Stimulated activated naive CD8-positive, alpha-beta T cell treated with anti-CD3 and anti-CD28 coated beads, Interleukin-15, amount 100 ng/mL, for 72 hours (primary cell): ENCODE results near the gene HMCN2.
"Not testable (repeated sequence)": the region's sequence is repeated elsewhere in the genome, so short reads cannot be mapped to it uniquely, and the experiment has no call there.

Experiments used
- ATAC-seq: fragments of 150-1000 bp; cut with Tn5 transposase; 2 replicates; pipeline ENCODE4 v1.10.0; 2021; ENCODE audit warnings: mild to moderate bottlenecking, moderate library complexity
- DNase-seq, 2 donors: peaks; one replicate each; pipeline ENCODE4 v3.0.0; 2021 to 2022
- H3K27ac Mint-ChIP-seq, 2 donors: one replicate each; pipeline ENCODE4 v1.8.0; 2022; ENCODE audit warnings: mild to moderate bottlenecking in 2 of 2, mixed read lengths in 2 of 2, moderate library complexity in 2 of 2
- H3K27me3 Mint-ChIP-seq: one replicate; pipeline ENCODE4 v1.8.0; 2022; ENCODE audit warnings: mixed read lengths
- H3K4me1 Mint-ChIP-seq: one replicate; pipeline ENCODE4 v1.8.0; 2022; ENCODE audit warnings: mild to moderate bottlenecking, mixed read lengths
- H3K4me3 Mint-ChIP-seq, 2 donors: one replicate each; pipeline ENCODE4 v1.8.0; 2022; ENCODE audit warnings: mild to moderate bottlenecking in 2 of 2, mixed read lengths in 2 of 2, moderate library complexity in 1 of 2
- H3K9me3 Mint-ChIP-seq, 2 donors: one replicate each; pipeline ENCODE4 v1.8.0; 2022; ENCODE audit warnings: mixed read lengths in 2 of 2

The HMCN2 gene

DNA sequence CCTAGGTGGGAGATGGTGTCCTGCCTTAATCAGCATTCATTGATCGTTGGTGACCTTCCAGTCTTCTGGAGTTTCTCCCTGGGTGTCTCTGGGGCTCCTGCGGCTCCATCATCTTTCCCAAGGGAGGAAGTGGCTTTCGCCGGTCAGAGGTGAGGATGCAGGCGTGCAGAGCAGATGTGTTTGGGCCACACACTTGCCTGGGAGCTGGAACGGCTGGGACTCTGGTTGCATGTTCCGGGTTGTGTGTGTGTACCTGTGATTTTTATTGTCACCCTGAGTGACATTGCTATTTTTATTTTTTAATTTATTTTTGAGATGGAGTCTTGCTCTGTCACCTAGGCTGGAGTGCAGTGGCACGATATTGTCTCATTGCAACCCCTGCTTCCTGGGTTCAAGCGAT lies 9.6 kb downstream of the HMCN2 start:
- H3K27ac Mint-ChIP-seq: no peak overlapping the region
- H3K9me3 Mint-ChIP-seq: no peaks in the 10 kb centered on the region
- peaks cover 27% of the 10 kb centered on the region for H3K27me3 Mint-ChIP-seq
- DNase-seq (no peak), ATAC-seq (no peak)
- no peaks in the 10 kb centered on the region for H3K4me1 Mint-ChIP-seq
- no peak overlapping the region for H3K4me3 Mint-ChIP-seq

DNA sequence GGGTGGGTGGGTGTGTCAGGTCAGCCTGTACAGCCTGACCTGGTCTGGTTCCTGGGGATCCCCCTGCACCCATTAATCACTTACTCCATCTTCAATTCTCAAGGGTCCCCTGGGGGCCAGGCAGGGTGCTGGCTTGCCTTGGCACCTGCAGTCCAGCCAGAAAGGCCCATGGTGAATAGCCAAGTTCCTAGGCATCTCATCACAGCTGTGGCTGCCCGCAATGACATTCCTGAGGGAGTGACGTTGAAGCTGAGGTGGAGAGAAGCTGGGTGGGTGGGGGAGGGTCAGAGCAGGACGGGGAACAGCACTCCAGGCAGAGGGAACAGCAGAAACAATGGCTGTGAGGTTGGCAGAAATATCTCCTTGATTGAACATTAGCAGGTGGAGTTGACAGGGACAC lies 10.6 kb downstream of the HMCN2 start:
- no peaks in the 10 kb centered on the region for H3K9me3 Mint-ChIP-seq
- ATAC-seq (no peak), DNase-seq (no peak)
- no peaks in the 10 kb centered on the region for H3K4me1 Mint-ChIP-seq
- H3K27ac Mint-ChIP-seq: no peak overlapping the region
- no peak overlapping the region for H3K4me3 Mint-ChIP-seq
- H3K27me3 Mint-ChIP-seq: peaks cover 21% of the 10 kb centered on the region

DNA sequence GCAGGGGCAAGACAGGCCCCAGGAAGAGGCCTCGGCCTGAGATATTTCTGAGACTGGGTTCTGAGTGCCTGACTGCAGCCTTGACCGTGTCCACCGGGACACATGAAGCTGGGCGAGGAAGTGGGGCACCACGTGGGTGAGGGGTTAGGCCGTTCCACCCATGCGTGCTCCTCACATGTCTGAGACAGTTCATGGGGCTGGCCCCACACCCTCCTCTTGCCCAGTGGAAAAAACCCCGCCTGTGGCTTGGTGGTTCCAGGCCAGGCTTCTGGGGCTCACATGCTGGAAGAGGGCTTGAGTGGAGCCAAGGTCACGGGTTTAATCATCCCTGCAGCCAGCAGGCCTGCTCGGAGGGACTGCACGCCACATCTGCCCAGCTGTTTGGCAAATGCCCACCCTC lies 11.4 kb downstream of the HMCN2 start:
- Mint-ChIP-seq H3K27ac (no peak overlapping the region), H3K4me3 (no peak overlapping the region), H3K9me3 (no peaks in the 10 kb centered on the region), H3K4me1 (no peaks in the 10 kb centered on the region), H3K27me3 (peaks cover 18% of the 10 kb centered on the region)
- ATAC-seq: no peak
- DNase-seq: no peak

DNA sequence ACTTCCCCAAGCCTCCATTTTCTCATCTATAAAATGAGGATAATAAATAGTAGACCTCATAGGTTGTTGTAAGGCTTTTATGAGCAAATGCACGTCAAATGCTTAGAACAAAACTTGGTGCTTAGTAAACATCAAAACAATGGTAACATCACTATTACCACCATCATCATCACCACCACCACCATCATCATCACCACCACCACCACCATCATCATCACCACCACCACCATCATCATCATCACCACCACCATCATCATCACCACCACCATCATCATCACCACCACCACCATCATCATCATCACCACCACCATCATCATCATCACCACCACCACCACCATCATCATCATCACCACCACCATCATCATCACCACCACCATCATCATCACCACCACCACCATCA lies 12.0 kb downstream of the HMCN2 start:
- H3K27me3 Mint-ChIP-seq: peaks cover 18% of the 10 kb centered on the region
- H3K27ac Mint-ChIP-seq, H3K4me3 Mint-ChIP-seq, H3K4me1 Mint-ChIP-seq, ATAC-seq, DNase-seq, H3K9me3 Mint-ChIP-seq: not testable (repeated sequence)

DNA sequence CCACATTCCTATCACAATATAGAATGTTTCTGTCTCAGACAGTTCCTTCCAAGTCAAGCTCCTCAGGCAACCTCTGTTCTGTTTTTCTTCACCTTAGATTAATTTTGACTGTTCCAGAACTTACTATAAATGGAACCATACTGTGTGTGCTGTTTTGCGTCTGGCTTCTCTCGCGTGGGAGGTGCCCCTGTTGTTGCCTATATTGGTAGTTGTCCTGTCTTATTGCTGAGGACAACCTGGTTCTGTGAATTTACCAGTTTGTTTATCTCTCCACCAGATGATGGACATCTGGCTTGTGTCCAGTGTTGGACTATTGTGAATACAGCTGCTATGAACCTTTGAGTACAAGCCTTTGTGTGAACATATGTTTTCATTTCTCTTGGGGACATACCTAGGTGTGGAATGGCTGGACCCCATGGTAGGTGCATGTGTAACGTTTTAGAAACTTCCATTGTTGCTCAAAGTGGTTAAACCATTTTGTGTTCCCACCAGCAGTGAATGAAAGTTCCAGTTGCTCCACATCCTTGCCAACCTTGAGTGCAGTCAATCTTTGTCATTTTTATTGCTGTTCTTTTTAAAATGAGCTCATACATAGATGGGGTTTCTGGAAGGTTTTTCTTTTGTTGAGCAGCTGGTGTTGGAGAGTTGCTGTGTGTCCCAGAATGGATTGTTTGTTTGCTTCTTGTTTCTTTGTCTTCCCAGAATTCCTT lies 18.1 kb downstream of the HMCN2 start:
- no peaks in the 10 kb centered on the region for H3K4me1 Mint-ChIP-seq
- DNase-seq (no peak), ATAC-seq (no peak)
- peak overlapping the region in 1 of 2 donors; percentile 23 for H3K27ac Mint-ChIP-seq
- H3K4me3 Mint-ChIP-seq: no peak overlapping the region
- no peaks in the 10 kb centered on the region for H3K9me3 Mint-ChIP-seq
- H3K27me3 Mint-ChIP-seq: peaks cover 62% of the 10 kb centered on the region

DNA sequence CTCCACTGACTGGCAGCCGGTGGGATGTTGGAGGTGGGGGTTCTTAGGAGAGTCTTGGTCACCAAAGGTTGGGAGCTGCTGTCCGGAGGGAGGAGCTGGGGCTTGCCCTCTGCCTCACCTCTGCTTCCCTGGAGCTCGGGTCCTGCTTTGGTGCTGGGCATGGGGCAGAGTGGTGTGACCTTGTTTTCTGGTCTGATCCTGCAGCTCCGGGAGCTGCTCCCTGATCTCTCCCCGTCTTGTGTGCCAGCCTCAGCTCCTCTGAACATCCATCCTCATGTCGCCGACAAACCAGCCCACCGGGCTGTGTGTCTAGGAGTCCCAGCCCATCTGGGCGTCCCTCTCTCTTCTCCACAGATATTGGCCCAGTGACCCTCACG lies 18.7 kb downstream of the HMCN2 start:
- ATAC-seq (no peak), DNase-seq (no peak)
- Mint-ChIP-seq H3K27me3 (peaks cover 68% of the 10 kb centered on the region), H3K27ac (peak overlapping the region in 1 of 2 donors; percentile 23), H3K4me3 (no peak overlapping the region), H3K4me1 (no peaks in the 10 kb centered on the region), H3K9me3 (no peaks in the 10 kb centered on the region)

DNA sequence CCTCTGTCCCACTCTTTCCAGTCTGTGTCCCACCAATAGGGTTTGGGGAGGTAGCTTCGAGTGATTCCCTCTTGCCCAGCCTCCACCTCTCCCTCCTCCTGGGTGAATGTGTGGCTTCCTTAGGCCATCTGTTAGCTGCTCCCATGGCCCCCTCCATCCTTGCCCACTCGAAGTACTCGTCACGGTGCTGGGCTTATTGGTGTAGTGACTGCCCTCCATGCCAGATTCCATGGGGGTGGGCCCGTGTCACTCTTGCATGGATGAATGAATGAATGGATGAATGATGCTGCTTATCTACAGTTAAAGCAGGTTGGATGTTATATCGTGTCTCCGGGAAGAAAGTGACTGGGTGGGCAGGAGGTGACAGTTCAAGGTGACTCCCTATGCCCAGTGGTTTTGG lies 19.1 kb downstream of the HMCN2 start:
- H3K27ac Mint-ChIP-seq: no peak overlapping the region
- H3K27me3 Mint-ChIP-seq: peaks cover 71% of the 10 kb centered on the region
- ATAC-seq (no peak), DNase-seq (no peak)
- H3K4me1 Mint-ChIP-seq: no peaks in the 10 kb centered on the region
- no peaks in the 10 kb centered on the region for H3K9me3 Mint-ChIP-seq
- H3K4me3 Mint-ChIP-seq: no peak overlapping the region

DNA sequence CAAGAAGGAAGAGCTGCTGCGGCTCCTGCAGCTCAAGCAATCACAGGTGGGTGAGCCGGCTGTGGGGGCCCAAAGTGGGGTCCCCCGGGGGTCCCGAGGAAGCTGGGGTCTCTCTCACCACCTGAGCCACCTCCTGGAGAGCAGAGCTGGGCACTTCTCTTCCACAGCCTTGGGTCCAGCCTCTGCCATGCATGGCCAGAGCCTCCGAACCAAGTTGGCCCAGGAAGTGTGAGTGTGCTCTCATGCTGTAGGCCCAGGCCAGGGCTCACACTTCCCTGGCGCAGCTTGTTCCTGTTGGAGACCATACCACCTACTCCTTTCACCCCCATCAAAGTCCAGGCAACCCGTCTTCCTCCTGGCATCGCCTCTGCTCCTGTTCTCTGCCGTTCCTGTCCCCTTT lies 19.7 kb downstream of the HMCN2 start:
- peaks cover 77% of the 10 kb centered on the region for H3K27me3 Mint-ChIP-seq
- H3K9me3 Mint-ChIP-seq: no peaks in the 10 kb centered on the region
- peak overlapping the region in 1 of 2 donors; percentile 31 for H3K27ac Mint-ChIP-seq
- ATAC-seq (no peak), DNase-seq (no peak)
- no peaks in the 10 kb centered on the region for H3K4me1 Mint-ChIP-seq
- H3K4me3 Mint-ChIP-seq: no peak overlapping the region

DNA sequence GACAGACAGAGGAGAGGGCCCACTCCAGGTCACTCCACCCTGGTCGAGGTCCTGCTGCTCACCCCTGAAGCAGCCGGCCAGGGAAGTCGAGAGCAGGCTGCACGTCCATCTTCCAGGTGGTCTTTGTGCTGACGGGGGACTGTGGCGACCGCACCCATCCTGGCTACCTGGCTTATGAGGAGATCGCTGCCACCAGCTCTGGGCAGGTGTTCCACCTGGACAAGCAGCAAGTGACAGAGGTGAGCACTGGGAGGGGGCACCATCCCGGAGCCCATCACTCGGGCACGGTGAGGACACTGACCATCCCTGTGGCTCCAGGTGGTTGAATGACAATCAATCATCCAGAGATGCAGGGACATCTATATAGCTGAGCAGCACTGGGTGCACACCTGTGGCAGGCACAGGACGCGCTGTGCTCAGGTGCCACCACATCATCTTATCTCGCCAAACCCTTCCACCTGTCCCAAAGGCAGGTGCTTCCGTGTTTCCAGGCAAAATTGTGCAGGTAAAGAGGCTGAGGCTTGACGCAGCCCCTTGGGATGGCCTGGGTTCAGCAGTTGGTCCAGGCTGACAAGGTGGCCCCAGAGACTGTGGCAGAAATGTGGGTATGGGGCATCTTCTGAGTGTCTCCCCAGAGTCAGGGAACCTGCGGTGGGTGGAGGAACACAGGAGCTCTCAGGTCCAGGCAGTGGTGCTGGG lies 20.7 kb downstream of the HMCN2 start:
- ATAC-seq: no peak
- Mint-ChIP-seq H3K27ac (no peak overlapping the region), H3K9me3 (no peaks in the 10 kb centered on the region), H3K27me3 (peaks cover 79% of the 10 kb centered on the region), H3K4me1 (no peaks in the 10 kb centered on the region), H3K4me3 (no peak overlapping the region)
- no peak for DNase-seq

DNA sequence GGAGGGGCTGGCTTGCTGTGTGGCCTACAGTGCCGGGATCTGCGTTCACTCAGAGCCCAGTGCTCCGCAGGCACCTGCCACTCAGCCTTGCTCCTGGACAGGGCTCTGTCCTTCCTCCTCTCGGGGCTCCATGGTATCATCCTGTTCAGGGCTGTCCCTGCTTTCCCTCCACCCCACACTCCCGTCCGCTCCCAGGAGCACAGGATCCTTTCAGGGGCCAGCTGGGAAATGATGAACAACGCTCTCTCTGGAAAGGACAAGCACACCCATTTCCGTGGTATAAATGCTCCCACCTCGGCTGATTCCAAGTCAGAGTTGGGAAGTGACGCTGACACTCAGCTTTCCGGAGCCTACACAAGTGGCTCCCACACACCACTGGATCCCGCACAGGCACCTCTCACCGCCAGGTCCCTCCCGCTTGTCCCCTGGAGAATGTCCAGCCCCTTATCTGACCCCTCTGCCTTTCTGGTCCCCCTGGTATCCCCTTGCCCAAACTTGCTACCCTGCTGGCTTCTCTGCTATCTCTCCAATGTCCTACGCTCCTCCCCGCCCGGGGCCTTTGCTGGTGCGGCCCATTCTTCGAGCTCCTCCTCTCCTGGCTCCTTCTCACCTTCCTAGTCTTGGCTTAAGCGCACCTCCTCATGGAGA lies 21.3 kb downstream of the HMCN2 start:
- Mint-ChIP-seq H3K4me1 (no peaks in the 10 kb centered on the region), H3K27me3 (peaks cover 75% of the 10 kb centered on the region), H3K4me3 (no peak overlapping the region), H3K9me3 (no peaks in the 10 kb centered on the region), H3K27ac (no peak overlapping the region)
- DNase-seq (no peak), ATAC-seq (no peak)

DNA sequence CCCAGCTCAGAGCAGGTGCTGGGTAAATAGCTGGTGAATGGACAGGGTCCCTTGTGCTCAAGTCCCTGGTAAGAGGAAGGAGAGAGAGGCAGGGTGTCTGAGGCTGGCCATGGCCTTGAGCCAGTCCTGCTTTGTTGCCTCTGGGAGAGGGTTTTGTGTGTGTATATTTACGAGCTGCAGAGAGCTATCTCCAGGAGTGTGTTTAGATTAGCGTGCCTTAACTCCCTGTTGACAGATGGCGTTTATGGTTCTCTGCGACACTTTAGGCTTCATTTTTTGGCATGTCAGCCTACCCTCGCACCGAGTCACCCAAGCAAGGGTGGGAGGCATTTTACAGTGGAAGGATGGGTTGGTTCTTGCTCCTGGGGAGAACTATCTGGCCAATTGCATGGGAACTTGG lies 22.2 kb downstream of the HMCN2 start:
- H3K4me1 Mint-ChIP-seq: no peaks in the 10 kb centered on the region
- DNase-seq: no peak
- ATAC-seq: no peak
- peaks cover 69% of the 10 kb centered on the region for H3K27me3 Mint-ChIP-seq
- no peak overlapping the region for H3K27ac Mint-ChIP-seq
- no peaks in the 10 kb centered on the region for H3K9me3 Mint-ChIP-seq
- no peak overlapping the region for H3K4me3 Mint-ChIP-seq

DNA sequence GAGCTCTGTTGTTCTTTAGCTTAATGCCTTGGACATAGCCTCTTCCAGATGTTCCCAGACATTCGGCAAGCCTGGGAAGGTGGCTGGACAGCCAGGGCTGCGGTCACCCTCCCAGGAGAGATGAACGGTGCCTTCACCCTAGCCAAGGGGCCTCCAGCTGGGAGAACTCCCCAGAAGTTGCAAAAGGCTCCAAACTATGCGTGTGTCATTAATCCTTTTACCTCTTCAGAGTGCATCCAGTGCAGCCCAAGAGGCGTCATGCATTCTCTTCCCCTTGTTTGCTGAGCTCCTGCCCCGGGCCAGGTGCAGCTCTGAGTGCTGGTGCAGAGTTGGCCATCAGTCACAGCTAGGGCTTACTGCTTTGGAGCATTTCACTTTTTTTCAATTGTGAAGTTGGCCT lies 22.8 kb downstream of the HMCN2 start:
- ATAC-seq (no peak), DNase-seq (no peak)
- Mint-ChIP-seq H3K27me3 (peaks cover 72% of the 10 kb centered on the region), H3K9me3 (no peaks in the 10 kb centered on the region), H3K4me3 (no peak overlapping the region), H3K4me1 (no peaks in the 10 kb centered on the region), H3K27ac (no peak overlapping the region)

DNA sequence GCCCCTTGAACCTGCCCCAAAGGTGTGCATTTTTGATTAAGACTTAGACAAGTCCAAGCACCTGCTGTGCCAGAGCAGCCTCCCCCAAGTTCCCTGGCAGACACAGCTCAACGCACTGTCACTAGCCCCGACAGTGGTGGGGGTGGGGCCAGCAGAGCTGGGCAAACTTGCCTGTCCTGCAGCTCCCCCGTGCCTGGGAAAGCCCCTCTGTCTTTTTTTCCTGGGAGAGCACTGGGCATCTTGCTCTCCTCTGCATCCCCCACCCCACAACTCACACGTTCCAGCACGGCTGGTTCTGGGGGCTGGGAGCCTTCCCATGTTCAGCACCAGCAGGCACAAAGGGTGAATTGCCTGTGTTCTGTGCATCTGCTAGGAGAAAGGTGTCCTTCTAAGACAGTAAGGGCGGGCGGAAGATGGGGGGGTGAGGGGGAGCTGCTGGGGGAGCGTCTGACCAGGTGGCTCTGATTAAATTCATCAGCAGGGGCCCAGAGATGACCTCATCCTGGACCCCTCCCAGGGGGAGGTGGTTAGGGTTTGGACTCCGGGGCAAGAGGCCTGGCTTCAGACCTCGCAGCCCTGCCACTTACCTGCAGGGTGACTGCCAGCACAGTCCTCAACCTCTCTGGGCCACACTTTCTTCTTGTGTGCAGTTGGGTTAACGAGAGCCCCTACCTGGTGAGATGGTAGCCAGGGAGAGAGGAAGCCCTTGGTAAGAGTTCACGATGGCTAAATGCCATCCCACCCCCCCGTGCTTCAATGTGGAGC lies 23.5 kb downstream of the HMCN2 start:
- Mint-ChIP-seq H3K27me3 (peaks cover 71% of the 10 kb centered on the region), H3K4me3 (no peak overlapping the region), H3K9me3 (no peaks in the 10 kb centered on the region), H3K4me1 (no peaks in the 10 kb centered on the region), H3K27ac (no peak overlapping the region)
- ATAC-seq (no peak), DNase-seq (no peak)

DNA sequence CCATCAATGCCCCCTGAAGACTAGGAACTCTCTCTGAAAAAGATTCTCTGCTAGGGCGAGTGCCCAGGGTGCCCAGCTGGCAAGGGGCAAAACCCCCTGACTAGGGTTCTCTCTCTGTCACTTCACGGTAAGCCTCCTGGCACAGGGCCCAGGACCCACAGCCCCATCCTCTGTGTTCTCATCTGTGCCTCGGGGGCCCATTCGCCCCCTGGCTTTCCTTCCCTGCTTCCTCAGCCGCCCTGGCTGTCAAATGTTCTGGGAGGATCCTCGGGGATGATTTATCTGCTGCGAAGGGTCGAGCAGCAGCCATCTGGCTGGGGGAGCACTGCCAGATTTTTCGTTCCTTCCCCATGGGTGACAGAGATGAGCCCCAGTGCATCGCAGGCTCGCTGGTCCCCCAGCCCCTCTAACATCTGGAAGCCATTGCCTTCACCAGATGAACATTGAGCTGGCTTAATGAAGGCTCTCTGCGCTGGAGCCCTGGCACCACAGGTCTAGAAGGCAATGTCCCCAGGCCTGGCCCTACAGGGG lies 24.2 kb downstream of the HMCN2 start:
- no peak overlapping the region for H3K4me3 Mint-ChIP-seq
- H3K9me3 Mint-ChIP-seq: no peaks in the 10 kb centered on the region
- DNase-seq (no peak), ATAC-seq (no peak)
- no peaks in the 10 kb centered on the region for H3K4me1 Mint-ChIP-seq
- H3K27ac Mint-ChIP-seq: no peak overlapping the region
- peaks cover 70% of the 10 kb centered on the region for H3K27me3 Mint-ChIP-seq

DNA sequence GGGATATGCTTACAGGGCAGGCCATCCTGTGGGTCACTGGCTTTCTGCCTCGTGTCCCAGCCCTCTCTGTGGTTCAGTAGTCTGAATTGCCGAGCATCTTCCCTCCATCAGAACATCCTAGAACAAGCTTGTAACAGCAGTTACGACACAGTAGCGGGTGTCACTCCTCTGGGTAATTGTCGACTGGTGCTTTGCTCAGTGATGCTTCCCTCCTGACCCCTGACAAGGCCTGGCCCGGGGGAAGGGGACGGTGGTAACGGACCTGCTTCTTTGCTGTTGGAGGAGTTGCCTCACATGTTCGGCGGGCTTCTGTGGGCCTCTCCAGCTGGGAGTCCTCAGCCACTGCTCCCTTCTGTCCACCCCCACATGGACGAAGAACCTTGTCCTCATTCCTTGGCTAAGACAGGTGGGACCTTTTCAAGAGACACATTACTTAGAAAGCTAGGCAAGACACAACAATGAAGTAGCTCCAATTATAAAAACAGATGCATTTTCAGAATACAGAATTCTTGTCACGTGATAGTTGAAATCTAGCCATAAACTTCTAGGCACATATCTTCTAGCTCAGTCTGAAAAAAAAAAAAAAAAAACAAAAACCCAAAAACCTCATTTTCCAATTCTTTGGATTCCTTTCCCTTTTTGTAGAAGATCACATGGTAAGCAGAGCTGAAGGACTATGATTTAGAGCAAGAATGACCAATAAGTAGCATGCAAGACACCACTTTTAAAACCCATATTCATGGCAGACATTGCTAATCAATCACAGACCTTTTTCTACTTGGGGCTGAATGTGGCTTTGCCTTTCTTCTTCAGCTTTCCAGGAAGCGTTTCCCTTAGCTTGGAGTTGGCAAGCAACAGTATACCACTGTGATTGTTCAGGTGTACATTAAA lies 25.0 kb downstream of the HMCN2 start:
- H3K27ac Mint-ChIP-seq: no peak overlapping the region
- no peaks in the 10 kb centered on the region for H3K9me3 Mint-ChIP-seq
- ATAC-seq (no peak), DNase-seq (no peak)
- H3K4me3 Mint-ChIP-seq: no peak overlapping the region
- no peaks in the 10 kb centered on the region for H3K4me1 Mint-ChIP-seq
- H3K27me3 Mint-ChIP-seq: peaks cover 71% of the 10 kb centered on the region
